ENCODE data around the gene ACP2.
"Not testable (repeated sequence)": the region's sequence is repeated elsewhere in the genome, so short reads cannot be mapped to it uniquely, and the experiment has no call there.

Gene ACP2

GRCh38 chr11:47191137-47191536, 57.5 kb downstream of the ACP2 start:
- not testable (repeated sequence) for DNase-seq
